Neural cell (in vitro differentiated cells): ENCODE data around the gene TOR1A. TPM values are rescaled to one million over a fixed set of nuclear protein-coding genes. Genes with fewer than 3 reads are reported as not detected.

Experiments used
- H2AFZ ChIP-seq: fragments of 200-600, 300-800 bp; sonication (generic), shearing (Covaris generic); 2 replicates; pipeline ENCODE4 v1.6.0; 2014; ENCODE audit warnings: low read depth, mild to moderate bottlenecking, antibody characterized with exemption, low read length, moderate library complexity
- H3F3A ChIP-seq: fragments of 200-600 bp; shearing (Covaris generic); 2 replicates; pipeline ENCODE4 v1.6.1; 2016; ENCODE audit warnings: mild to moderate bottlenecking, moderate library complexity, mixed read lengths, antibody characterized with exemption, low read length; ENCODE audit not compliant: insufficient read depth, poor library complexity, severe bottlenecking
- H3K27ac ChIP-seq: fragments of 200-600, 300-800 bp; sonication (generic), shearing (Covaris generic); 2 replicates; pipeline ENCODE4 v1.5.1; 2014; ENCODE audit warnings: mild to moderate bottlenecking, low read length, moderate library complexity
- H3K27me3 ChIP-seq: fragments of 300-800, 200-600 bp; sonication (generic), shearing (Covaris generic); 2 replicates; pipeline ENCODE4 v1.6.0; 2014; ENCODE audit warnings: mild to moderate bottlenecking, low read depth, low read length, moderate library complexity; ENCODE audit not compliant: insufficient read depth
- H3K36me3 ChIP-seq: fragments of 300-800, 200-600 bp; sonication (generic), shearing (Covaris generic); 2 replicates; pipeline ENCODE4 v1.5.1; 2014; ENCODE audit warnings: mild to moderate bottlenecking, antibody characterized with exemption, low read length, moderate library complexity; ENCODE audit not compliant: insufficient read depth
- H3K4me2 ChIP-seq: fragments of 300-800, 200-600 bp; sonication (generic), shearing (Covaris generic); 2 replicates; pipeline ENCODE4 v1.6.0; 2014; ENCODE audit warnings: mild to moderate bottlenecking, low read length
- H3K4me3 ChIP-seq: fragments of 300-800, 200-600 bp; sonication (generic), shearing (Covaris generic); 2 replicates; pipeline ENCODE4 v1.5.1; 2014; ENCODE audit warnings: mild to moderate bottlenecking, low read length, moderate library complexity
- H3K79me2 ChIP-seq: fragments of 200-600 bp; shearing (Covaris generic); replicated peaks from 2 replicates; pipeline ENCODE4 v1.6.0; 2014; ENCODE audit warnings: mild to moderate bottlenecking, low read length, moderate library complexity; ENCODE audit not compliant: insufficient read depth
- H3K9ac ChIP-seq: fragments of 300-800, 200-600 bp; sonication (generic), shearing (Covaris generic); 2 replicates; pipeline ENCODE4 v1.6.1; 2016; ENCODE audit warnings: mild to moderate bottlenecking, low read length, mixed read lengths
- H3K9me2 ChIP-seq: fragments of 200-600 bp; shearing (Covaris generic); 2 replicates; pipeline ENCODE4 v1.6.1; 2016; ENCODE audit warnings: mild to moderate bottlenecking, low read length, mixed read lengths; ENCODE audit not compliant: insufficient read depth
- H3K9me3 ChIP-seq: fragments of 200-600, 300-800 bp; sonication (generic), shearing (Covaris generic); 2 replicates; pipeline ENCODE4 v1.6.1; 2016; ENCODE audit warnings: mild to moderate bottlenecking, mixed run types, low read length, moderate library complexity, mixed read lengths
- H4K20me1 ChIP-seq: fragments of 200-600 bp; shearing (Covaris generic); 2 replicates; pipeline ENCODE4 v1.6.1; 2016; ENCODE audit warnings: mild to moderate bottlenecking, mixed run types; ENCODE audit not compliant: insufficient read depth
- EP300 ChIP-seq: fragments of 450-650 bp; conservative IDR thresholded peaks from 2 replicates; pipeline ENCODE4 v1.6.1; 2014; ENCODE audit warnings: antibody characterized with exemption, mild to moderate bottlenecking, moderate library complexity; ENCODE audit not compliant: poor library complexity, severe bottlenecking
- EZH2 ChIP-seq: fragments of 200-600, 300-800 bp; shearing (Covaris generic), sonication (generic); IDR thresholded peaks from 2 replicates; pipeline ENCODE4 v1.6.1; 2014; ENCODE audit warnings: antibody characterized with exemption, low read length, borderline replicate concordance, mild to moderate bottlenecking; ENCODE audit not compliant: insufficient read depth, poor library complexity, severe bottlenecking
- POLR2AphosphoS5 ChIP-seq: IDR thresholded peaks from 2 replicates; pipeline ENCODE4 v1.6.1; 2012
- RAD21 ChIP-seq: fragments of 450-650 bp; conservative IDR thresholded peaks from 2 replicates; pipeline ENCODE4 v1.6.1; 2014; ENCODE audit warnings: antibody characterized with exemption, mild to moderate bottlenecking, moderate library complexity
- SMC3 ChIP-seq: fragments of 450-650 bp; conservative IDR thresholded peaks from 2 replicates; pipeline ENCODE4 v1.6.1; 2014; ENCODE audit warnings: antibody characterized with exemption, mild to moderate bottlenecking, moderate library complexity; ENCODE audit not compliant: poor library complexity
- polyA plus RNA-seq: library from polyadenylated mRNA; depleted of rRNA; stranded (reverse); fragments of >200 nt; gene quantifications from 2 replicates; pipeline ENCODE4 v1.2.3, GENCODE V29; 2014
- TF ChIP-seq, protein P1 (sequence below): fragments of 450-650 bp; IDR thresholded peaks from 2 replicates; pipeline ENCODE4 v1.5.1; 2014; ENCODE audit warnings: antibody characterized with exemption, mild to moderate bottlenecking, moderate library complexity; ENCODE audit not compliant: poor library complexity, severe bottlenecking
- TF ChIP-seq, protein P2 (sequence below): IDR thresholded peaks from 2 replicates; pipeline ENCODE4 v1.6.1; 2012; ENCODE audit warnings: borderline replicate concordance

TOR1A gene
- polyA plus RNA-seq, 1 donor from 2014 or later, result 56.3 TPM

DNA sequence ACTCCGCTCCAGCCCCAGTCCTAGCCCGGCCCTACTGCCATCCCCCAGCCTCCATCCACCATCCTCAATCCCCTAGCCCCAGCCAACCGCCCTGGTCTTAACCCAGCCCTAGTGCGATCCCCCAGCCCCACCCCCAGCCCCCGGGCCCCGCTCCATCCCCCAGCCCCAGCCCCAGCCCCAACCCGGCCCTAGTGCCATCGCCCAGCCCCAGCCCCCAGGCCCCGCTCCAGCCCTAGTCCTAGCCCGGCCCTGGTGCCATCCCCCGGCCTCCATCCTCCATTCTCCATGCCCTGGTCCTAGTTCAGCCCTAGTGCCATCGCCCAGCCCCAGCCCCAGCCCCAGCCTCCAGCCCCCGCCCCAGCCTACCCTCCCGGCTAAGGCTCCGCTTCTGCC is 398 bp downstream of the TOR1A start:
- peak overlapping the region; percentile 62 for H3K27ac ChIP-seq
- peak overlapping the region; percentile 88 for H2AFZ ChIP-seq

DNA sequence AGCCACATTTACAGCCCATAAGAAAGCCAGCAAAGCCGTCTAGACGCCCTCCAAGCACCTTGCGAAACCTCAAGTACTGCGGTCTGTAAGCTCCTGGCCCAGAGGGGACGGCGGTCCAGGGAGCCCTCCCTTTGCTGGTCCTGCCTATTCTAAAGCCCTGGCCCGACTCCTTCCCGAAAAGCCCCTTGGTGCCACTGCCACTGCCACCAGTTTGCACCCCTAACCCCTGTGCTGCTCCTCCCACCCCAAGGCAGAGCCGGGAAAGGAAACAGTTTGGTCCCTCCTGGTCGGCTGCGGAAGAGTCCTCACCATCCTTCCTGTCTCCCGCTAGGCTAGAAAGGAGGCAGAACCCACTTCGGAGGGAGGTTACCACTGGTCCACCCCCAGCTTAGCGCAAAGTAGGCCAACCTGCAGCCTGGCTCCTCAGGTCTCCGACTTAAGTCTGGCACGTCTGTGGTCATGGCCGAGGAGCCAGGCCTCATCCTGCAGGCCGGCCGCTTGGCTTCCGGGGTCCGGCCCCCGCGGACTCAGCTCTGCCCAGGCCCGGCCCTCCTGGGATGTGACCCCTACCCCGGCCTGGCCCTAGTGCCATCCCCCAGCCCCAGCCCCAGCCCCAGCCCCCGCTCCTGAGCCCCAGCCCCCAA is 916 bp downstream of the TOR1A start:
- Histone ChIP-seq H4K20me1 (no peaks in the 10 kb centered on the region), H3F3A (no peaks in the 10 kb centered on the region), H3K27ac (no peak overlapping the region), H3K79me2 (peaks cover 9% of the 10 kb centered on the region), H3K4me3 (peak overlapping the region; percentile 87), H3K9me3 (no peaks in the 10 kb centered on the region), H3K4me2 (peak overlapping the region; percentile 51), H3K9ac (peak overlapping the region; percentile 83), H3K9me2 (no peaks in the 10 kb centered on the region), H2AFZ (no peak overlapping the region), H3K27me3 (no peaks in the 10 kb centered on the region), H3K36me3 (no peaks in the 10 kb centered on the region)
- TF ChIP-seq, protein P1, sequence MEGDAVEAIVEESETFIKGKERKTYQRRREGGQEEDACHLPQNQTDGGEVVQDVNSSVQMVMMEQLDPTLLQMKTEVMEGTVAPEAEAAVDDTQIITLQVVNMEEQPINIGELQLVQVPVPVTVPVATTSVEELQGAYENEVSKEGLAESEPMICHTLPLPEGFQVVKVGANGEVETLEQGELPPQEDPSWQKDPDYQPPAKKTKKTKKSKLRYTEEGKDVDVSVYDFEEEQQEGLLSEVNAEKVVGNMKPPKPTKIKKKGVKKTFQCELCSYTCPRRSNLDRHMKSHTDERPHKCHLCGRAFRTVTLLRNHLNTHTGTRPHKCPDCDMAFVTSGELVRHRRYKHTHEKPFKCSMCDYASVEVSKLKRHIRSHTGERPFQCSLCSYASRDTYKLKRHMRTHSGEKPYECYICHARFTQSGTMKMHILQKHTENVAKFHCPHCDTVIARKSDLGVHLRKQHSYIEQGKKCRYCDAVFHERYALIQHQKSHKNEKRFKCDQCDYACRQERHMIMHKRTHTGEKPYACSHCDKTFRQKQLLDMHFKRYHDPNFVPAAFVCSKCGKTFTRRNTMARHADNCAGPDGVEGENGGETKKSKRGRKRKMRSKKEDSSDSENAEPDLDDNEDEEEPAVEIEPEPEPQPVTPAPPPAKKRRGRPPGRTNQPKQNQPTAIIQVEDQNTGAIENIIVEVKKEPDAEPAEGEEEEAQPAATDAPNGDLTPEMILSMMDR, result no peak
- TF ChIP-seq EZH2, result no peak
- TF ChIP-seq, protein P2, sequence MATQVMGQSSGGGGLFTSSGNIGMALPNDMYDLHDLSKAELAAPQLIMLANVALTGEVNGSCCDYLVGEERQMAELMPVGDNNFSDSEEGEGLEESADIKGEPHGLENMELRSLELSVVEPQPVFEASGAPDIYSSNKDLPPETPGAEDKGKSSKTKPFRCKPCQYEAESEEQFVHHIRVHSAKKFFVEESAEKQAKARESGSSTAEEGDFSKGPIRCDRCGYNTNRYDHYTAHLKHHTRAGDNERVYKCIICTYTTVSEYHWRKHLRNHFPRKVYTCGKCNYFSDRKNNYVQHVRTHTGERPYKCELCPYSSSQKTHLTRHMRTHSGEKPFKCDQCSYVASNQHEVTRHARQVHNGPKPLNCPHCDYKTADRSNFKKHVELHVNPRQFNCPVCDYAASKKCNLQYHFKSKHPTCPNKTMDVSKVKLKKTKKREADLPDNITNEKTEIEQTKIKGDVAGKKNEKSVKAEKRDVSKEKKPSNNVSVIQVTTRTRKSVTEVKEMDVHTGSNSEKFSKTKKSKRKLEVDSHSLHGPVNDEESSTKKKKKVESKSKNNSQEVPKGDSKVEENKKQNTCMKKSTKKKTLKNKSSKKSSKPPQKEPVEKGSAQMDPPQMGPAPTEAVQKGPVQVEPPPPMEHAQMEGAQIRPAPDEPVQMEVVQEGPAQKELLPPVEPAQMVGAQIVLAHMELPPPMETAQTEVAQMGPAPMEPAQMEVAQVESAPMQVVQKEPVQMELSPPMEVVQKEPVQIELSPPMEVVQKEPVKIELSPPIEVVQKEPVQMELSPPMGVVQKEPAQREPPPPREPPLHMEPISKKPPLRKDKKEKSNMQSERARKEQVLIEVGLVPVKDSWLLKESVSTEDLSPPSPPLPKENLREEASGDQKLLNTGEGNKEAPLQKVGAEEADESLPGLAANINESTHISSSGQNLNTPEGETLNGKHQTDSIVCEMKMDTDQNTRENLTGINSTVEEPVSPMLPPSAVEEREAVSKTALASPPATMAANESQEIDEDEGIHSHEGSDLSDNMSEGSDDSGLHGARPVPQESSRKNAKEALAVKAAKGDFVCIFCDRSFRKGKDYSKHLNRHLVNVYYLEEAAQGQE, result no peak
- TF ChIP-seq SMC3, result no peak

More for the DNA sequence above, 398 bp downstream of the TOR1A start:
- H3K36me3 ChIP-seq, result no peaks in the 10 kb centered on the region
- no peaks in the 10 kb centered on the region for H3F3A ChIP-seq
- H3K79me2 ChIP-seq, result peaks cover 9% of the 10 kb centered on the region
- peak overlapping the region; percentile 87 for H3K4me3 ChIP-seq
- peak overlapping the region; percentile 83 for H3K9ac ChIP-seq
- no peaks in the 10 kb centered on the region for H4K20me1 ChIP-seq
- H3K9me2 ChIP-seq, result no peaks in the 10 kb centered on the region
- no peaks in the 10 kb centered on the region for H3K27me3 ChIP-seq
- H3K9me3 ChIP-seq, result no peaks in the 10 kb centered on the region
- H3K4me2 ChIP-seq, result no peak overlapping the region
- TF ChIP-seq POLR2AphosphoS5, result no peak
- no peak for TF ChIP-seq EP300
- no peak for TF ChIP-seq RAD21
- TF ChIP-seq, protein P2, result no peak
- TF ChIP-seq SMC3, result no peak
